BLaER1 treated with 17β-estradiol and CSF1 and Interleukin-3, amounts not matched to agents 10 nM and 100 nM (cell line): Measurements from ENCODE around the gene MXD1.

Source experiments
- H3K27ac ChIP-seq, 11 experiments: shearing (Covaris generic); formaldehyde crosslinking; 2 replicates each; pipeline ENCODE4 v1.8.1; 2022
- H3K27me3 ChIP-seq, 11 experiments: shearing (Covaris generic); formaldehyde crosslinking; 2 replicates each; pipeline ENCODE4 v1.8.1; 2022
- H3K36me3 ChIP-seq, 11 experiments: shearing (Covaris generic); formaldehyde crosslinking; 2 replicates each; pipeline ENCODE4 v1.8.1; 2022
- H3K4me1 ChIP-seq, 10 experiments: shearing (Covaris generic); formaldehyde crosslinking; 2 replicates each; pipeline ENCODE4 v1.8.1; 2022
- H3K4me2 ChIP-seq, 11 experiments: shearing (Covaris generic); formaldehyde crosslinking; 2 replicates each; pipeline ENCODE4 v1.8.1; 2022
- H3K4me3 ChIP-seq, 10 experiments: shearing (Covaris generic); formaldehyde crosslinking; 2 replicates each; pipeline ENCODE4 v1.8.1; 2022
- H3K9ac ChIP-seq, 11 experiments: shearing (Covaris generic); formaldehyde crosslinking; 2 replicates each; pipeline ENCODE4 v1.8.1; 2022
- H3K9me3 ChIP-seq, 11 experiments: shearing (Covaris generic); formaldehyde crosslinking; replicated peaks in 1 of 11; 2 replicates each; pipeline ENCODE4 v1.8.1; 2022
- H4K20me1 ChIP-seq, 11 experiments: shearing (Covaris generic); formaldehyde crosslinking; 2 replicates each; pipeline ENCODE4 v1.8.1; 2022
- Cebpa-rat ChIP-seq, 11 experiments: shearing (Covaris generic); IDR thresholded peaks; 2 replicates each; pipeline ENCODE4 v1.8.1; 2022

MXD1 gene

DNA sequence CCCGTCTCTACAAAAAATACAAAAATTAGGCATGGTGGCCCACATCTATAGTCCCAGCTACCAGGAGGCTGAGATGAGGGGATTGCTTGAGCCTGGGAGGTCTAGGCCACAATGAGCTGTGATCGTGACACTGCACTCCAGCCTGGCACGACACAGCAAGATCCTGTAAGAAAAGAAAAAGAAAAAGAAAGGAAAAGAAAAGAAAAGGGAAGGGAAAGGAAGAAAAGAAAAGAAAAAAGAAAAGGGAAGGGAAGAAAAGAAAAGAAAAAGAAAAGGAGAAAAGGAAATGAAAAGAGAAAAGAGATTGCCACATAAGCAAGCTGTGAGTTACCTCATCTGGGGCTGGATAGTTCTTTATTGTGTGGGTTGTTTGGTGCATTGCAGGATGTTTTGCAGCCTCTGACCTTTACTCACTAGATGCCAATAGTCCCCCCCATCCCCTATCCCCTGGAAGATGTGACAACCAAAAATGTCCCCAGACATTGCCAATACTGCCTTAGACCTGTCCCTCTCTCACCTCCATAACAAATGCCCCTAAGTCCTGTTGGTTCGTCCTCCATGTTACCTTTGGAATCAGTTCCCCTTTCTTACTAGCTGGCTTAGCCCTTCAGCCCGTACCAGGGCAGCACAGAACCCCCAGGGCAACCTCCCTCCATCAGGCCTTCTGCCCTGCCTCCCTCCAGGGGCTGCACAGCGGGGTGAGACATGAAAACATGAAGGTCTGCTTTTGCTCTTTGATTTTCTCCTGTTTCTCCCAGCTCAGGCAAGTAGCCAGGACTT lies 37.6 kb downstream of the MXD1 start:
- H3K9ac ChIP-seq = no peak overlapping the region
- no peaks in the 10 kb centered on the region for H3K27me3 ChIP-seq
- H4K20me1 ChIP-seq = no peaks in the 10 kb centered on the region
- H3K4me2 ChIP-seq = peak overlapping the region in 4 of 11 experiments; percentile 9 to 62 (median 54); a peak in 7 of 22 replicates
- TF ChIP-seq Cebpa-rat (IDR thresholded peaks at IDR 0.05) = no peak
- H3K9me3 ChIP-seq = no peaks in the 10 kb centered on the region
- no peaks in the 10 kb centered on the region for H3K36me3 ChIP-seq
- peaks cover 3 to 74% (median 15%) of the 10 kb centered on the region in 10 experiments; a peak in 19 of 20 replicates for H3K4me1 ChIP-seq
- H3K27ac ChIP-seq = peak overlapping the region in 2 of 11 experiments; percentile 8 to 36; a peak in 3 of 22 replicates
- no peak overlapping the region for H3K4me3 ChIP-seq

- Histone ChIP-seq H3K4me1 (peaks cover 4 to 65% (median 18%) of the 10 kb centered on the region in 10 experiments; a peak in 18 of 20 replicates), H3K27ac (no peak overlapping the region), H3K9ac (no peak overlapping the region), H3K4me3 (no peak overlapping the region), H4K20me1 (no peaks in the 10 kb centered on the region), H3K27me3 (no peaks in the 10 kb centered on the region), H3K36me3 (no peaks in the 10 kb centered on the region), H3K9me3 (no peaks in the 10 kb centered on the region), H3K4me2 (peak overlapping the region in 2 of 11 experiments; percentile 39; a peak in 4 of 22 replicates)
- no peak for TF ChIP-seq Cebpa-rat (IDR thresholded peaks at IDR 0.05)
Measured at GRCh38 chr2:69954084-69954483, 39.2 kb downstream of the MXD1 start.

GRCh38 chr2:69955029-69955428 lies 40.1 kb downstream of the MXD1 start:
- H3K9ac ChIP-seq = no peak overlapping the region

DNA sequence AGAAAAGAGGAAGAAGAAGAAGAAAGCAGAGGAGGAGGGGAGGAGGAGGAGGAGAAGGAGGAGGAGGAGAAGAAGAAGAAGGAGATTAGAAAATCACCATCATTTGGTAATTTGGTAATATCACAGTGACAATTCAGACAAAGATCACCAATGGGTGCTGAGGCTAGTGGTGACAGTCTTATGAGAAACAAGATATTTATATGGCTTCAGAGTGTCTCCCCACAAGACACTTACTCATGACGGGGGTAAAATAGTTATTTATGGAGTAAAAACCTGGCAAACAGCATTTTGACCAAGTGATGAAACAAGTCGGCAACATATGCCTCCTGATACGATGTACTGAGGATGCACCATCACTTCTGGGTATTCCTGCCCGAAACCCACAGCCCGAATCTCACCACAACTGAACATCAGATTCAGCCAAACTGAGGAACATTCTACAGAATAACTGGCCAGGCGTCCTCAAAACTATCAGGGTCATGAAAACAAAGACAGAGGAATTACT lies 41.6 kb downstream of the MXD1 start:
- Histone ChIP-seq H4K20me1 (no peaks in the 10 kb centered on the region), H3K4me3 (no peak overlapping the region), H3K9ac (no peak overlapping the region), H3K9me3 (no peaks in the 10 kb centered on the region), H3K4me2 (peak overlapping the region in 3 of 11 experiments; percentile 57 to 77 (median 66); a peak in 6 of 22 replicates), H3K27ac (peak overlapping the region in 1 of 11 experiments; percentile 34; a peak in 1 of 22 replicates), H3K4me1 (peaks cover 4 to 64% (median 18%) of the 10 kb centered on the region in 10 experiments; a peak in 18 of 20 replicates), H3K36me3 (no peaks in the 10 kb centered on the region), H3K27me3 (no peaks in the 10 kb centered on the region)
- TF ChIP-seq Cebpa-rat (IDR thresholded peaks at IDR 0.05) = no peak

More at GRCh38 chr2:69955029-69955428, 40.1 kb downstream of the MXD1 start:
- Histone ChIP-seq H3K4me3 (no peak overlapping the region), H3K36me3 (no peaks in the 10 kb centered on the region), H4K20me1 (no peaks in the 10 kb centered on the region), H3K27me3 (no peaks in the 10 kb centered on the region), H3K4me2 (peak overlapping the region in 2 of 11 experiments; percentile 39 to 77; a peak in 3 of 22 replicates), H3K27ac (no peak overlapping the region; a peak in 1 of 22 replicates), H3K9me3 (no peaks in the 10 kb centered on the region), H3K4me1 (peaks cover 4 to 64% (median 18%) of the 10 kb centered on the region in 10 experiments; a peak in 18 of 20 replicates)
- TF ChIP-seq Cebpa-rat (IDR thresholded peaks at IDR 0.05) = no peak

- Histone ChIP-seq H4K20me1 (no peaks in the 10 kb centered on the region), H3K9me3 (no peaks in the 10 kb centered on the region), H3K4me1 (peaks cover 4 to 55% (median 15%) of the 10 kb centered on the region in 10 experiments; a peak in 18 of 20 replicates), H3K27me3 (no peaks in the 10 kb centered on the region), H3K27ac (no peak overlapping the region), H3K9ac (0 out of 22 replicates have a peak overlapping the region, but pooled peaks of 1 of the 11 experiments have one; percentile 1), H3K36me3 (no peaks in the 10 kb centered on the region), H3K4me2 (peak overlapping the region in 10 of 11 experiments; percentile 15 to 77 (median 34); a peak in 15 of 22 replicates), H3K4me3 (no peak overlapping the region)
- TF ChIP-seq Cebpa-rat (IDR thresholded peaks at IDR 0.05) = no peak
Measured at GRCh38 chr2:69957965-69958364, 43.1 kb downstream of the MXD1 start.

- Histone ChIP-seq H3K4me3 (no peak overlapping the region), H3K4me2 (peak overlapping the region in 8 of 11 experiments; percentile 15 to 60 (median 33); a peak in 10 of 22 replicates), H3K4me1 (peaks cover 4 to 50% (median 15%) of the 10 kb centered on the region in 10 experiments; a peak in 18 of 20 replicates), H4K20me1 (no peaks in the 10 kb centered on the region), H3K36me3 (no peaks in the 10 kb centered on the region), H3K9ac (no peak overlapping the region), H3K27me3 (no peaks in the 10 kb centered on the region), H3K27ac (no peak overlapping the region), H3K9me3 (no peaks in the 10 kb centered on the region)
- TF ChIP-seq Cebpa-rat (IDR thresholded peaks at IDR 0.05) = no peak
Measured at GRCh38 chr2:69958480-69958879, 43.6 kb downstream of the MXD1 start.

DNA sequence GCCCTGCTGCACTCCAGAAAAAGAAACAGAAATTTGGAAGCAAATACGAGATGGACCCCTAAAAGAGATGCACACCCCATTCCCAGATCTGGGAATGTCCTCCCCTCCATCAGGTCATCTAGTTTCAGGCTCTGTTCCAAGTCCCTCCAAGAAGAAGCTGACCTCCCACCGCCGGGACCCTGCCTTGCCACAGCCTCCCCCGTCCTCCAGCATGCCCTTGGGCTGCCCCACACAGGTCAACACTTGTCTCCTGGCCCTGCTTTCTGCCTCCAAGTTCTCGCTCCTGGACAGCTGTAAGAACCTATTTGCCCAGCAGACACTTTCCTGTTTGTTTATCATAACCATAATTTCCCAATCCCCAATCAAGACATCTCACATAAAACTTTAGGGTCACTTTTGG lies 44.5 kb downstream of the MXD1 start:
- Histone ChIP-seq H3K9ac (no peak overlapping the region), H3K9me3 (no peaks in the 10 kb centered on the region), H4K20me1 (no peaks in the 10 kb centered on the region), H3K4me3 (no peak overlapping the region), H3K27ac (no peak overlapping the region), H3K36me3 (no peaks in the 10 kb centered on the region), H3K4me1 (peaks cover 4 to 47% (median 15%) of the 10 kb centered on the region in 10 experiments; a peak in 18 of 20 replicates), H3K27me3 (no peaks in the 10 kb centered on the region), H3K4me2 (no peak overlapping the region)
- TF ChIP-seq Cebpa-rat (IDR thresholded peaks at IDR 0.05) = no peak

DNA sequence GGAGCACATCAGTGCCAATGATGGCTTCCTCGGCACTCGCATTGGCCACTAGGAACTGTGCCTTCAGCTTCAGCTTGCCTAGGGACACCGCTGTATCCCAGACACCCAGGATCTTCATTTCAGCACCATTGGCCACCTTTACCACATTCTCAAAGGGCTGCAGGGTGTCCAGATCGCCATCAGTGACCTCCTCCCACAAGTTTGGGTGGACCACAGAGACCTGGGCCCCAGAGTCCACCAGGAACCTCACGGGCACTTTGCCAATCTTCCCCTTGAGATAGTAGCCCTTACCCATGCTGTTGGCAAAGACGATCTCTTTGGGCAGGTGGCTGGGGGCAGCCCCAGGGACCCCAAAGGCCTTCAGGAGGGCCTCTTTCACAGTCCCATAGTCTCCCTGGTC lies 45.9 kb downstream of the MXD1 start:
- Histone ChIP-seq H3K27ac (no peak overlapping the region), H3K4me1 (peaks cover 4 to 45% (median 15%) of the 10 kb centered on the region in 10 experiments; a peak in 18 of 20 replicates), H3K9me3 (no peaks in the 10 kb centered on the region), H3K4me3 (no peak overlapping the region), H3K27me3 (no peaks in the 10 kb centered on the region), H3K4me2 (no peak overlapping the region), H3K36me3 (no peaks in the 10 kb centered on the region), H3K9ac (no peak overlapping the region), H4K20me1 (no peaks in the 10 kb centered on the region)
- TF ChIP-seq Cebpa-rat (IDR thresholded peaks at IDR 0.05) = no peak

- no peak within 1 kb of the TSS for H3K4me3 ChIP-seq
- no peak within 1 kb of the TSS for H3K27ac ChIP-seq
- H3K27me3 ChIP-seq = no peaks in the 10 kb centered on the region
- H3K36me3 ChIP-seq = no peaks in the 10 kb centered on the region
- TF ChIP-seq Cebpa-rat (IDR thresholded peaks at IDR 0.05) = no peak
- no peak within 1 kb of the TSS for H3K9ac ChIP-seq
- H3K9me3 ChIP-seq = no peaks in the 10 kb centered on the region
- no peaks in the 10 kb centered on the region for H4K20me1 ChIP-seq
- H3K4me1 ChIP-seq = peaks cover 4 to 38% (median 15%) of the 10 kb centered on the region in 10 experiments; a peak in 18 of 20 replicates
- H3K4me2 ChIP-seq = peak within 1 kb of the TSS in 1 of 11 experiments; percentile 34; a peak in 2 of 22 replicates
Measured at GRCh38 chr2:69961496-69961895, 46.6 kb downstream of the MXD1 start, which contains the start of gene ASPRV1. Gene ASPRV1 (minus strand): TSS chr2:69961631. CDS start chr2:69961436, 195 bp downstream.
